ENCODE measurements around the gene KDM2A.

The KDM2A gene

GRCh38 chr11:67275606-67276409 is 156.7 kb downstream of the KDM2A start:
- H3K4me3 ChIP-seq (ENCODE audit: low read depth, low read length): no peak overlapping the region
- in situ Hi-C loops (cut with HindIII; ENCODE audit: low sequenced_read_pairs): no loop called here
- DNase-seq (ENCODE audit: low read depth, low spot score): no peak
- TF ChIP-seq, protein P1, sequence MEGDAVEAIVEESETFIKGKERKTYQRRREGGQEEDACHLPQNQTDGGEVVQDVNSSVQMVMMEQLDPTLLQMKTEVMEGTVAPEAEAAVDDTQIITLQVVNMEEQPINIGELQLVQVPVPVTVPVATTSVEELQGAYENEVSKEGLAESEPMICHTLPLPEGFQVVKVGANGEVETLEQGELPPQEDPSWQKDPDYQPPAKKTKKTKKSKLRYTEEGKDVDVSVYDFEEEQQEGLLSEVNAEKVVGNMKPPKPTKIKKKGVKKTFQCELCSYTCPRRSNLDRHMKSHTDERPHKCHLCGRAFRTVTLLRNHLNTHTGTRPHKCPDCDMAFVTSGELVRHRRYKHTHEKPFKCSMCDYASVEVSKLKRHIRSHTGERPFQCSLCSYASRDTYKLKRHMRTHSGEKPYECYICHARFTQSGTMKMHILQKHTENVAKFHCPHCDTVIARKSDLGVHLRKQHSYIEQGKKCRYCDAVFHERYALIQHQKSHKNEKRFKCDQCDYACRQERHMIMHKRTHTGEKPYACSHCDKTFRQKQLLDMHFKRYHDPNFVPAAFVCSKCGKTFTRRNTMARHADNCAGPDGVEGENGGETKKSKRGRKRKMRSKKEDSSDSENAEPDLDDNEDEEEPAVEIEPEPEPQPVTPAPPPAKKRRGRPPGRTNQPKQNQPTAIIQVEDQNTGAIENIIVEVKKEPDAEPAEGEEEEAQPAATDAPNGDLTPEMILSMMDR (IDR thresholded peaks at IDR 0.05; ENCODE audit: low read depth, low read length): no peak

GRCh38 chr11:67276781-67277230 is 157.7 kb downstream of the KDM2A start:
- peak; percentile 29 for DNase-seq (ENCODE audit: low read depth, low spot score)
- in situ Hi-C loops (cut with HindIII; ENCODE audit: low sequenced_read_pairs): no loop called here
- H3K4me3 ChIP-seq (ENCODE audit: low read depth, low read length): no peak overlapping the region
- TF ChIP-seq, protein P1 (IDR thresholded peaks at IDR 0.05; ENCODE audit: low read depth, low read length): peak; percentile 44

DNA sequence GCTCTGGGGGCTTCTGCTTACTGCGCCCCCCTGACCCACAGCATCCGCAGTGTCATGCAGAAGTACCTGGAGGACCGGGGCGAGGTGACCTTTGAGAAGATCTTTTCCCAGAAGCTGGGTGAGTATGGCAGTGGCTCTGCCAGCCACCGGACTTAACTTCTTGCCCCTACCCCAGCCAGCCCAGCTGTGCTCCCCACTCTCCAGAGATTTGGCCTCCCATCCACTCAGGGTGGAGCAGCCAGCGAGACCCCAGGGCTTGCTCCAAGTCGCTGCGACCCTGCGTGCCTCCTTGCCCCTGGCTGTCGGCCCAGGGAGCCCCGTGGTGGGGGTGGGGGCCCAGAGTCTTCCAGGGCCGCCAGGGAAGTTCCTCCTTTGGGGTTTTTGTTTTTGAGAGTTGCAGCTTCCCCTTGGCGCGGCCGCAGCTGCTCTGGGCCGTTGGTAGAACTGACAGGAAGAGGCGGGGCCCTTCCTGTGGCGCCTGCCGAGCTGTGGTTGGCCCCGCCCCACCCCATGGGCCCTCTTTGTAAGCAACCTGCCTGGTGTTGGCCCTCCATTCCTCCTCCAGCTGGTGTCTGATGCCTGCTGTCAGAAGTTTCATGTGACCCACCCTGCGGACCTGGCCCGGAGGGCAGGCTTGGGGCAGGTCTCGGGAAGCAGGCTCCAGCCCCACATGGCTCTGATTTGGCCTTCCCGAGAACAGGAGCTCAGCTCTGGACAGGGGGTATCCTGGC is 158.3 kb downstream of the KDM2A start:
- peak; percentile 80 for DNase-seq (ENCODE audit: low read depth, low spot score)
- in situ Hi-C loops (cut with HindIII; ENCODE audit: low sequenced_read_pairs): no loop called here
- TF ChIP-seq, protein P1 (IDR thresholded peaks at IDR 0.05; ENCODE audit: low read depth, low read length): no peak
- peak overlapping the region; percentile 6 for H3K4me3 ChIP-seq (ENCODE audit: low read depth, low read length)

GRCh38 chr11:67278135-67278938 is 159.3 kb downstream of the KDM2A start:
- no peak for DNase-seq (ENCODE audit: low read depth, low spot score)
- H3K4me3 ChIP-seq (ENCODE audit: low read depth, low read length): no peak overlapping the region
- TF ChIP-seq, protein P1 (IDR thresholded peaks at IDR 0.05; ENCODE audit: low read depth, low read length): no peak
- in situ Hi-C loops (cut with HindIII; ENCODE audit: low sequenced_read_pairs): no loop called here

DNA sequence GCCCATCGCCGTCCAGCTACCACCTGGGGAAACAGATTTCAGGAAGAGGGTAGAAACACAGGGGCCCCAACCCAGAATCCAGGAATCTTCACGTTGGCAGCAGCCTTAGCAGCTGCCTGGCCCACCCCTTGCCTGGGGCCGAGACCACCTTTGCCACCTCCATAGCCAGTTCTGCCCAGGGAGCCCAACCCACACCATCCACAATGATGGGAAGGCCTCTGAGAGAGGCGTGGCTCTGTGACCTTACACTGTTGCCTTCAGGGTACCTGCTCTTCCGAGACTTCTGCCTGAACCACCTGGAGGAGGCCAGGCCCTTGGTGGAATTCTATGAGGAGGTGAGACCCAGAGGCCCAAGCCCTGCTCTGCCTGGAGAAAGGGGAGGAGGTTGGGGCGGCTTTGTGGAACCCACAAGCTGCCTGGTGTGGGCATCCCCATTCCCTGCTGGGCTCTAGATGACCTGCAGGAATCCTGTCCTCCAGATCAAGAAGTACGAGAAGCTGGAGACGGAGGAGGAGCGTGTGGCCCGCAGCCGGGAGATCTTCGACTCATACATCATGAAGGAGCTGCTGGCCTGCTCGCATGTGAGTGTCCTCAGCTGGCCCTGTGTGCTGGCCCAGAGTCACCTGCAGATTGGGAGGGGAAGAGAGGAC is 160.0 kb downstream of the KDM2A start:
- DNase-seq (ENCODE audit: low read depth, low spot score): no peak
- TF ChIP-seq, protein P1 (IDR thresholded peaks at IDR 0.05; ENCODE audit: low read depth, low read length): no peak

More for the DNA sequence above, 160.0 kb downstream of the KDM2A start:
- H3K4me3 ChIP-seq (ENCODE audit: low read depth, low read length): no peak overlapping the region
- in situ Hi-C loops (cut with HindIII; ENCODE audit: low sequenced_read_pairs): no loop called here
